HL-60/S4 (cell line): ENCODE measurements around the gene PRDM16.
"Not testable (repeated sequence)": the region's sequence is repeated elsewhere in the genome, so short reads cannot be mapped to it uniquely, and the experiment has no call there.

Source experiments
- in situ Hi-C: fragments of 300-500 bp; cut with MboI; formaldehyde crosslinking; loops from 2 replicates; pipeline ENCODE4 v1.14.3; 2022; ENCODE audit warnings: low sequenced_read_pairs

Gene PRDM16

DNA sequence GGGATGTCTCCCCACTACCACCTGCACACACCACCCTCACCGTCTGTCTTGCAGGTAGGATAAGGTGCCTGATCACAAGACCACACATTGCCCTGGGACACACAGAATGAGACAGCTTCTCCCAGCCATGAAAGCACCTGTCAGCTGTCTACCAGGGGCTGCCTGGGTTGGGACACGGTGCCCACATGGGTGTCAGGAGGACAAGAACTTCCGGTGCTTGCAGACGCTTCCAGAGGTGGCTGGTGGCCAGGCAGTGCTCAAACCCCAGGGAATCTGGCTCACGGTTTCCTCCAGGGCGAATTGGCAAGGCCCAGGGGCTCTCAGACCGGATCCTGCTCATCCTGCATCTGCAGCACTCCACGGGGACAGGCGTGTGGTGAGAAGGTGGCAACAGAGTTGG lies 202.9 kb downstream of the PRDM16 start:
- in situ Hi-C loops = no loop called here

DNA sequence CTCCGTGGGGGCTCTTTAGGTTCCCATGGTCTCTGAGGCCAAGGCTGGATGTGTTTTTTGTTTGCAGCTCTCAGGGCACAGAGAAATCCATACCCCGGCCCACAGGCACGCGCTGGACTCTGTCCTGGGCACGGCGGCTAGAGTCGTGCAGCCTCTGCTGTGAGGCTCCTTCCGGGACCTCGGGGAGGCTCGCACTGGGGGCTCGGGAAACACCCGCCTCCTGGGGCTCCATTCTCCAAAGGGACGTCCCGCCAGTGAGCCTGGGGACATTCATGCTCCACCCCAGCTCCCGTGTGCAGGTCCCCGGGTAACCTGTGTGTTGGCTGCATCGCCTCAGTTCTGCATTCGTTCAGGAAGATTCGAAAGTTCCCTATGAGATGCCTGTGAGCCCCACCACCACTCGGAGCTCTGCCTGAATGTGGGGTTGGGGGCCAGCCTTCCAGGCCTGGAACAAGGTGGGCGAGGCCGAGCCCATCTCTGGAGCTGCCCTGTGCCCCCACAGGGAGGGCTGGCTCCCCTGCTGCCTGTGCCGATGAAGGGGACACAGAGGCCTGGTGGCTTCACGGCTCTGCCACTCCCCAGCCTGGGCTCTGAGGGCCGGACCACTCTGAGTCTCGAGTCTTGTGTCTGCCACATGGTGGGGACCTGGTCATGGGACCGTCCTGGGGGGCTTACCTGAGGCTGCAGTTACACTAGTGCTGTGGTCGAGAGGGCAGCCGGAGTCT lies 203.5 kb downstream of the PRDM16 start:
- in situ Hi-C loops = no loop called here

DNA sequence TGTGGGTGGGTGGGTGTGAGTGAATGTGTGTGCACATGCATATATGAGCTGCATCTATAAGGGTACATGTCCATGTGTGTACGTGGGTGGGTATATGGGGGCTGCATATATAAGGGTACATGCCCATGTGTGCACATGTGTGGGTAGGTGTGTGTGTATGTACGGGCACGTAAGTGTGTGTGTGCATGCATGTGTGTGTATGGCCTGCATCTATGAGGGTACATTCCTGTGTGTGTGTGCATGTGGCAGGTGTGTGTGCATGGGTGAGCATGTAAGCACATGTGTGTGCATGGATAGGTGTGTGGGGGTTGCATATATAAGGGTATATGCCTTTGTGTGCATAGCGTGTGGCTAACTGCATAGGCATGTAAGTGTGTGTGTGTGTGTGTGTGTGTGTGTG lies 204.4 kb downstream of the PRDM16 start:
- in situ Hi-C loops = no loop called here

DNA sequence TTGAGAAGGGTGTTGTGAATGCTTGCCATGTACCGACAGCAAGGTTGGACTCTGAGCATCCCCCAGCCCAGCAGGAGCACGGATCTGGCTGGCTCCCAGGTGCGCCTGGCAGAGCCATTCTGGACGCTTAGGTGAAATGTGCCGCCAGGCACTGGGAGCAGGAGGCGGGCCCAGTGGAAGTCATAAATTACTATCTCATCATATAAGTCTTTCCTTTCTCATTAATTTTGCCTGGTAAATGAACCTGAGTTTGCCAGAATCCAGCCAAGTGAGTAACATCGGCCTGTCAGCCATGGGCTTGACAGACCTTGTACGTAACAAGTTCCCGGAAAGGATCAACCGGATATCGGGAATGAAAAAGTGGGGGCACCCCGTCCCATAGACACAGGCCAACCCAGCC lies 206.0 kb downstream of the PRDM16 start:
- in situ Hi-C loops = no loop called here

DNA sequence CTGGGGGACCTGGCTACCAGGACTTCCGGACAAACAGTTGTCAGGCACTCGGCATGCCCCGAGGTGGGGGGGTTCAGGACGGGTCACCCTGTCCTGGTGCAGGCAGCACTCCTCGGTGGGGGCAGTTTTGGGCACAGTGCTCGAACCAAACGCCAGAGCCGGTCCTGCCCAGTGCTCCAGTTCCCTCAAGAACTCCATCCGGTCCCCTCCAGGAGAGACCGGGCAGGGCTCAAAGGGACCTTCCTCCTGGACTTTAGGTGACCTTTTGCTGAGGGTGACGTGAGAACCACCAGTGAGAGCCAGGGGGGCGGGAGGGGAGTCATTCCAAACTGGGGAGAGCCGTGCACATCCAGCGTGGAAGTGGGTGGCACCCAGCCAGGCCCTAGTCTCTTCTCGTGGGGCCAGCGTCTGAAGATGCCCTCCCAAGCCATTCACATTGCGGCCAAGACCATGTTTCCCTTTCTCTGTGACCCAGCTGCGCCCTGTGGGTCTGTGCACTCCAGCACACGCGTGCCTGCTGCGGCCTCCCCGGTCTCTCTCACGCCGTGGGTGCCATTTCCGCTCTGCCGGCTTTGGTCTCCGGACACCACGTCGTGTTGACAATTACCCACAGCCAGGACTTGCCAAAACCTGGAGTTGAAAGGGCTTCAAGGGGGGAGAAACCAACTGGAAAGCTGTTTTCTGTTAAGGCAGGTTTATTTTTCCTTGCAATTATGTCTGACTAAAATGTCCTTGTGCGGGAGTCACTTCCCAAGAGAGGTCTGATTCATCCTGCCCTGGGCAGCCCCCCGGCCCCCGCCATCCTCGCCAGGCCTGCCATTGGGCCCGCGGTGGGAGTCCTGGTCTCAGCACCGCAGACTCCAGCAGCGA lies 206.7 kb downstream of the PRDM16 start:
- in situ Hi-C loops = no loop called here

DNA sequence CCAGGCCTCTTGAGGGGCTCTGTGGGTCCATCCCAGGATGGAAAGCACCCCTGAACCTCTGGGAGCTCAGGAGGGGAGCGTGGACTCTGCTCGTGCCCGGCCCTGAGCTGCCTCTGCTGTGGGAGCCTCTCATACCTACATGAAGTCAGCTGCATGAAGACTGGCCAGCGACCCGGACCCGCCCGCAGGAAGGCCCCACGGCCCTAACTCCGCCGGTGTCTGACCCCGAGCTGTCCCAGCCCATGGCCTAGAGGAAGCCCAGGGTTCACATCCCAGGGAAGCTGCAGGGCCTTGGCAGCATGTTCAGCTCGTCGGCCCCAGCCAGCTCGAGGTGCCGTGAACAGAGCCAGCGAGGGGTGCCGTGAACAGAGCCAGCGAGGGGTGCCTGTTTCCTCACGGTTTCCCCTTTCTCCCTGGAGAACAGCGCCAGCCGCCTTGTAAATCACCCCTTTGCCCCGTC lies 207.4 kb downstream of the PRDM16 start:
- in situ Hi-C loops = no loop called here

DNA sequence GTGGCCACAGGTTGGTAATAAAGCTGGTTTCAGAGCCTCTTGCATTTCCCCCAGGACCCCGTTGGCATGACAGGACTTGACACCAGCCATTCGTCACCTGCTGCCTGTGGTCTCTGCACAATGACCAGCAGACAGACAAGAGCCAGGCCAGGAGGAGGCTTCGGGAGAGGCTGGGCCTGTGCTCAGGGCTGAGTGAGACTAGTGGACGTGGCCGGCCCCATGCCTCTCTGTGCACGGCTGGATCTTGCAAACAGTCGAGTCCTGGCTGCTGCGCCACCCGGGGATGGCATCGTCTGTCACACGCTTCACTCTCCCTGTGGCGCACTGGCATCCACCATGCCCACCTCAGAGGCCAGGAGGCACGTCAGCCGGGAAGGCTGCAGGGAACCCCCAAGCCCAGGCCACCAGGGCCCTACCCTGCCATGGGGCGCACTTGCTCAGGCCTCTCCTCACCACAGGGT lies 208.0 kb downstream of the PRDM16 start:
- in situ Hi-C loops = no loop called here

DNA sequence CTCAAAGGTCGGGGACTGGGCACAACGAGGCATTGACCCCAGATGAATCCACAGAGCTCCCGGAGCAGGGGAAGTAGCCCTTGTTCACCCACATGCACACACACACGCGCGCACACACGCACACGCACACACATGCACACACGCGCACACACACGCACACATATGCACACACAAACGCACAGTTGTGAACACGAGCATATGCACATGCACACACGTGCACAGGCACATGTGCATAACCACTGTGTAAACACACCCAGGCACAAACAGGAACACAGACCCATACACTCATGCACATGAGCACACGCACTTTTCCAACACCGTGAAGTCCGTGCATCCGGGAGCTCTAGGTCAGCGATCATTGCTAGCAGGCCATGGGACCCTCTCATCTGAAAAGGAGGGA lies 208.6 kb downstream of the PRDM16 start:
- in situ Hi-C loops = no loop called here

DNA sequence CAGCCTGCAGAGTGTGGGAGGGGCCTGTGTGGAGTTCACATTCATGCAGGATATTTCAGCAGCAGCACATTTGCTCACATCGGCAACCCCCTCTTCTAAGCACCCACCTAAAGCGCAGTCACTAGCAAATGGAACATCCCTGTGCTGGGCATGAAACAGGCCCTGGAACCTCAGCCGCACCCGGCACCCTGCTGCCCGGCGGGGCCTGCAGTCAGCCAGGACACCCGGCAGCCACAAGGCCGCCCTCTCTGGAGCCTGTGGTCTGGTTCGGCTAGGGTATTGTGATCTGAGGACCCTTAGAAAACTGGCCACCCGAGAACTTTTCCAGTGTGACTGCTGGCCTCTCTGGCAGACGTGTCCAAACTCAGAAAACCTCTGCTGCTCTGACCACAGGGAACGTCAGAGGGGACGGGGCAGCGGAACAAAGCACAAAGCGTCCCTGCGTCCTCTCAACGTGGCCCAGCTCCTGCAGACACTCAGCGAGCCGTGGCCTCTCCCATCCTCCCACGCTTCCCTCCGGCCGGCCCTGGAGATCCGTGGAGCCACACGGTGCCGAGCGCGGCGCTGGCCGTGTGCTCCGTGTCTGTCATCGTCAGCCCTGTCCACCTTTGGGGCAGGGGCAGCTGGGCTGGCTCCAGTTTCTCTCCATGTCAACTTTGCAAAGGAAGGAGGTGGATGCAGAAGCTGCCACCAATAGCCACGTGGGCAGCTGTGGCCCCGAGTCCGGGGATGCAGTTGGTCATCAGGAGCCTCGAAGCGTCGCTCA lies 209.6 kb downstream of the PRDM16 start:
- in situ Hi-C loops = no loop called here

DNA sequence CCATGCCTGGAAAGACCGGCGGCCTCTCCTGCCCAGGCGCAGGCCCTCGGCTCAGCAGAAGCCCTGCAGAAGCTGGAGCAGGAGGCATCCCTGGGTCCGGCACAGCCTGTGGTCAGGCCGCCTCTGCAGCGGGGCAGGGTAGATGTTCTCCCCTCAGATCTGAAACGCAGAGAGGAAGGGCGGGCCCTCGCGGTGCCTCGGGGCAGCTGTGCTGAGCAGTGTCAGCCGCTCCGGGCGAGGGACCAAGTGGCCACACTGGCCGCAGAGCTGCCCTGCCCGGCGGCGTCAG lies 210.1 kb downstream of the PRDM16 start:
- in situ Hi-C loops = no loop called here

DNA sequence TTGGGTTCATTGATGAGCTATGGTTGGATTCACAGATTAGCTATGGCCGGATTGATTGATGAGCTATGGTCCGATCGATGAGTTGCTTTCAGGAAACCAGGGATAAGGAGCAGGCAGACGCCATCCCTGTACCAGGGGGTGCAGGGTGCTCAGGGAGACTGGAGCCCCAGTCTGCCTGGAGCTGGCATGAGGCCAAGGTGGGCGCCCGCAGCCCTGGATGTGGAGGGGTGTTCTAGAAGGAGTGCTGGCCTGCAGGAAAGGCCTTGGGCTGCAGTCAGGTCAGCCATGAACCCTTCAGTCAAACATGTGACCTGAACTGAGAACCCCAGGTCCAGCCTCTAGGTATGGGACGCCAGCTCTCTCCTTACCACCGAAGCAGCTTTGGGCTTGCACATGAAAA lies 212.7 kb downstream of the PRDM16 start:
- in situ Hi-C loops = no loop called here

DNA sequence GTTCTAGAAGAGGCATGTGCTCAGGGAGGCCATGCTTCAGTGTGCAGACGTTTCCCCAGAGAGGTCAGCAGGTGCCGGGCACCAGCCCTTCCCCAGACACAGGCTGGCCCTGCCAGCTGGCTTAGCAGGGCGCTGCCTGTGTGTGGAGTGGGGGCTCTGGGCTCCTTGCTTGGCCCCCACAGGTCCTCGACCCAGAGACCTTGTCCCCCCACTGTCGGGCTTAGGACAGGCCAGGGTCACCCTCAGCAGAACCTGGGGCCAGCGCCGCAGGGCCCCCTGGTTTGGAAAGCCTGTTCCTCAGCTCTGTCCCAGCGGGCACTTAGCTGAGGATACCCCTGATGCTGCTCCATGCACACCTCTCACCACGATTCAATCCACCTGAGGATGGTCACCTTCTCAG lies 213.2 kb downstream of the PRDM16 start:
- in situ Hi-C loops = no loop called here

DNA sequence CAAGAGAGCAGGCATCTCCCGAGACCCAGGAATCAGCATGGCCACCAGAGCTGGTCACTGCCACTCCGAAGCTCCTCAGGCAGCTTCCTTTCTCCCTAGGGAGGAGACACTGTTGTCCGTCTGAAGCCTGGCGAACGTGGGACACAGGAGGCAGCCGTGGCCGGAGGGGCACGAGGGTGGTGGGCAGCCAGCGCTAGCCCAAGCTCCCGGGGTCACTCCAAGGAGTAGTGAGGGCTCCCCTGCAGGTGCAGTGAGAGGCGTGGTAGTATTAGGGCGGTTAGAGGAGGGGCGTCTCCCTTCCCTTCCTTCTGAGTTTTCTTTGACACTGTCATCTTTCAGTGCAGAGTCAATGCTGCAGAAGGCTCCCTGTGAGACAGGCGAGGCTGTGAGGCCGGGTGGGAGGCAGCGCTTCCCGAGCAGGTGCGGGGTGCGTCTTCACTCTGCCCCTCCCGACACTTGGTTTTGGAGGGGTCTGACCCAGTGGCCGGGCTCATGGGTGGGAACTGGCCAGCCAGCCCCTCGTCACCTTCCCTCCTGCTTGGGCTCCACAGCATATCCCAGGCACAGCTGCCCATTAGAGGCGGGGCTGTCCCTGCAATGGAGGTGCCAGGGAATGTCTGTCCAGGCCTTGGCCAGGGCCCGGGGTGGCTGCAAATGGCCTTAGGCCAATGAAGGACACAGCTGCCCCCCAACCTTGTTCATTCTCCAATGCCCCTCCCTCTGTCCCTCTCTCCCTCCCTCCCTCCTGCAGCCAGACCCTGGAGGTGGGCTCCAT lies 213.8 kb downstream of the PRDM16 start:
- in situ Hi-C loops = no loop called here

DNA sequence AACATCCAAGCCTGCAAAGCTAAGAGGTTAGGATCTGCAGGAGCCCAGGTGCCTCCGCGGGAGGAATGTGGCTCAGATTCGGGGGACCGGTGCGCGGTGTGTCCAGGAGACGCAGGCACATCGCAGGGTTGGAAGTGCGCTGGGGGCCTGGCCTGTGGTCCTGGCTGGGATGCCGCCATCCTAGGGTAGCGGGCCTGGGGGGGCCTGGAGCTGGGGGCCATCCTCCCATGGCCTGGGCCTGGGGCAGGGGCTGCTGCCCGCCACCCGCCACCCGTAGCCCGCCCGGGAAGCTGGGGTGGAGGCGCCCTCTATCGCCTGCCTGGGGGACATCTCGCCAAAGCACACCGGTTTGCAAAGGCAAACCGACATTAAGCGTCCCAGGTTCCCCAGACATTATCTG lies 214.8 kb downstream of the PRDM16 start:
- in situ Hi-C loops = no loop called here

DNA sequence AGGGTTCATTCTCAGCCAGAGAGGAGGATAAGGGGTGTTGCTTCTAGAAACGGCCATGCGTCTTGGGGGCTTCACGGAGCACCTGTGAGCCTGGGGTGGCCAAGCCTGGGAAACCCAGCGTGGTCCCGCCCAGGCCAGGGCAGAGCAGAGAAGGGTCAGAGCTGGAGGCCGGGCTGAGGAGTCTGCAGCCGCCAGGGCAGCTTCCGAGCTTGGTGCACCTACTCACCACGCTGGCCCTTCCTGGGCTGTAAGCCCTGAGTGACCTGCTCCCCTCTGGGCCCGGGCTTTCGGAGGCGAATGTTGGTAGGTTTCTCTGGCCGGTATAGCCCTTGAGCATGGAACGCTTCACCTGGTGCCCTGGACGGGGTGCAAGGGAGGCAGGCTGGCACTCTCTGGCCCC lies 215.7 kb downstream of the PRDM16 start:
- in situ Hi-C loops = no loop called here

DNA sequence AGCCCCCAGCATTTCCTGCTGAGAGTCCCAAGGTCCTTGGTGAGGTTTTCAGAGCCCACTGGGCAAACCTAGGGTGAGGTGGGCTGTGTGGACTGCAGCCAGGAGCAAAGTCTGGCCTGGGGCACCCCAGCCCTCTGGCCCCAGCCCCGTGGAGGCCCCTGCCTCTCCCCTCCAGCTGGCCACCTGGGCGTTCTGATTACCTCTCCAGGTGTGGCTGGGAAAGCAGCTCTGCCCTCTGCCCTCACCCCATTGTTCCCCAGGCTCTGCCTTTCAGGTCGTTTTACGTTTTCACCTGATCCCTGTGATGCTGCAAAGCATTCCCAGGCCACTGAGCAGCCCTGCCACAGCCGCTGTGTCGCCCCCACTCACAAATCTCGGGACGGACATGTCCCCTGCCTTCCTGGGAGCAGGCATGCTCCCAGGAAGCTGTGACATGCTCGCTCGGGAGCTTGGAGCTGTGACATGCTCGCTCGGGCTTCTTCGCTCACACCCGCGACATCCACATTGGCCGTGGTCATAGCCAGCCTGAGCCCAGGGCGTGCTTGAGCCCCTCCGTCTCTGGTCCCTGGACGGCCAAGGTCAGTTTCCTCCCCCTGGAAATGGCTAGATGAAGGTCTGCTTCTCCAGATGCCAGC lies 216.2 kb downstream of the PRDM16 start:
- in situ Hi-C loops = no loop called here

DNA sequence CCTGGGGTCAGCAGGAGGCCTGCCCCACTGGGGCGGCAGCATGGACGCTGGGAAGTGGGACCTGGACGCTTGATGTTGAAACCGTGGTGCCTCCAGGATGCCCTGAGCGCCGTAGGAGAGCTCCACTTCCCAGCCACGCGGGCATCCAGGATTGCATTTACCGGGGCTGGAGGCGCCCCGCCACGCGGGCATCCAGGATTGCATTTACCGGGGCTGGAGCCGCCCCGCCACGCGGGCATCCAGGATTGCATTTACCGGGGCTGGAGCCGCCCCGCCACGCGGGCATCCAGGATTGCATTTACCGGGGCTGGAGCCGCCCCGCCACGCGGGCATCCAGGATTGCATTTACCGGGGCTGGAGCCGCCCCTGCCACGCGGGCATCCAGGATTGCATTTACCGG lies 218.1 kb downstream of the PRDM16 start:
- in situ Hi-C loops = not testable (repeated sequence)

DNA sequence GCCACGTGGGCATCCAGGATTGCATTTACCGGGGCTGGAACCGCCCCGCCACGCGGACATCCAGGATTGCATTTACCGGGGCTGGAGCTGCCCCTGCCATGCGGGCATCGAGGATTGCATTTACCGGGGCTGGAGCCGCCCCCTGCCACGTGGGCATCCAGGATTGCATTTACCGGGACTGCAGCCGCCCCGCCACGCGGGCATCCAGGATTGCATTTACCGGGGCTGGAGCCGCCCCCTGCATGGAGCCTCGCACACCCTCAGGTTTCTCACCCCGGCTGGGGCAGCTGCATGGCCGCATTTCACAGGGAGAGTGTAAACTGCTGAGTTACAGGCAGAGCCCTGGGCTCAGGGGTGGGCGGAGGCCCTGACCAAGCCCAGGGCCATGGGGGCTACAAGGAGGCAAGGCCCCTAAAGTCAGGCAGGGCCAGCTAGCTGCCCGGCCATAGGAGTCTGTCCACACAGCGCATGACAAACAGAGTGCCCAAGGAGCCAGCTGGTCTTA lies 218.7 kb downstream of the PRDM16 start:
- in situ Hi-C loops = no loop called here

DNA sequence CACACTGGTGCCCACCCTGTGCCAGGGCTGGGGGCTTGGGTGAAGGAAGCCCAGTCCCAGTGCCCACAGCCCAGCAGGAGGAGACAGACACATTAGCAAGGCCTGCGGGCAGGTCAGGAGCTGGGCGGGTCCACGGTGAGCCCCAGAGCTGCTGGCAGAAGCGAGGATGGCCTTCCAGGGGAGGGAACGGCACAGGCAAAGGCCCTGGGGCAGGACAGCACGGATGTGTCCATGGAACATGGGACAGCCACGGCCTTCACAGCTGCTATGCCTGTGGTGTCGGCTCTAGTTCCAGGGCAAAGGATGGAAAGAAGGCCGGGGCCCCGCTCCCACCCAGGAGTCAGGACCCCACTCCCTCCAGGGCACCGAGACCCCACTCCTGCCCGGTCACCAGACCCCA lies 220.5 kb downstream of the PRDM16 start:
- in situ Hi-C loops = no loop called here

DNA sequence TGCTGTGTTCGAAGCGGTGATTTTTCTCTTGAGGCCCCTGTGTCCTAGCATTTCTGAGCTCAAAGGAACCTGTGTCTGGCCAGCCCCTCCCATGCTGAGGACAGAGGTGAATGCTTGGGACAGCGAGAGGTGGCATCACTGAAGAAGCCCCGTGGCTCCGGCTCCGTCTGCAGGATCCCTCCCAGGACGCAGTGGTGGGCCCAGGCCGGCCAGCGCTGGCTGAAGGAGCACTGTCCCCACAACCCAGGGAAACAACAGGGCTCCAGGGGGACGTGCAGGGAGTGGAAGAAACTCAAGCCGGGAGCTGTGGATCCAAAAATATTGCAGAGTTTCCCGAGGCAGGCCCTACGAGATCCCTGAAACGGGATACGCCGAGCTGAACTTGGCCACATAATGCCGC lies 221.4 kb downstream of the PRDM16 start:
- in situ Hi-C loops = no loop called here
